HepG2 (cell line): ENCODE results near the gene POLR1G. TPM values are rescaled to one million over a fixed set of nuclear protein-coding genes. Genes with fewer than 3 reads are reported as not detected.

Source experiments
- CHCHD3 ChIP-seq: sonication (generic); formaldehyde crosslinking; IDR thresholded peaks from 2 replicates; pipeline ENCODE4 v1.8.0; 2022; ENCODE audit warnings: mild to moderate bottlenecking, missing genetic modification reagents, moderate library complexity
- FOXC1 ChIP-seq: sonication (generic); formaldehyde crosslinking; IDR thresholded peaks from 2 replicates; pipeline ENCODE4 v1.8.0; 2022; ENCODE audit warnings: mild to moderate bottlenecking, missing genetic modification reagents, borderline replicate concordance
- GATAD2A ChIP-seq: IDR thresholded peaks from 2 replicates; pipeline ENCODE4 v1.6.1; 2016
- HES4 ChIP-seq: sonication (generic); formaldehyde crosslinking; IDR thresholded peaks from 2 replicates; pipeline ENCODE4 v1.9.0; 2021; ENCODE audit warnings: mild to moderate bottlenecking, missing genetic modification reagents, borderline replicate concordance
- KDM5B ChIP-seq: sonication (generic); formaldehyde crosslinking; IDR thresholded peaks from 2 replicates; pipeline ENCODE4 v1.4.0; 2020; ENCODE audit warnings: missing genetic modification reagents, mild to moderate bottlenecking, borderline replicate concordance
- MXI1 ChIP-seq: IDR thresholded peaks from 3 replicates; pipeline ENCODE4 v1.6.1; 2012; ENCODE audit warnings: low read depth, low read length, inconsistent platforms, borderline replicate concordance
- NR2F6 ChIP-seq, 2 experiments: IDR thresholded peaks; 2 replicates each; pipeline ENCODE4 v1.6.1; 2016; ENCODE audit warnings: antibody characterized with exemption in 1 of 2, mild to moderate bottlenecking in 1 of 2
- PHF8 ChIP-seq: sonication (generic); formaldehyde crosslinking; IDR thresholded peaks from 2 replicates; pipeline ENCODE4 v1.5.0; 2020; ENCODE audit warnings: missing genetic modification reagents
- POLR2G ChIP-seq: fragments of 200-400 bp; formaldehyde crosslinking; IDR thresholded peaks from 2 replicates; pipeline ENCODE4 v1.6.1; 2018; ENCODE audit warnings: mild to moderate bottlenecking, low read depth, low read length, moderate library complexity
- PTBP1 ChIP-seq: fragments of 200-400 bp; formaldehyde crosslinking; IDR thresholded peaks from 2 replicates; pipeline ENCODE4 v1.6.1; 2018; ENCODE audit warnings: low read length, low read depth; ENCODE audit not compliant: poor library complexity, severe bottlenecking
- RCOR2 ChIP-seq: IDR thresholded peaks from 2 replicates; pipeline ENCODE4 v1.6.1; 2016; ENCODE audit warnings: missing biosample characterization, missing genetic modification reagents
- RXRB ChIP-seq: IDR thresholded peaks from 2 replicates; pipeline ENCODE4 v1.6.1; 2016; ENCODE audit warnings: borderline replicate concordance, missing genetic modification reagents, missing compliant biosample characterization
- SAP130 ChIP-seq: IDR thresholded peaks from 2 replicates; pipeline ENCODE4 v1.6.1; 2016; ENCODE audit warnings: low read depth
- TARDBP ChIP-seq: sonication (generic); formaldehyde crosslinking; IDR thresholded peaks from 2 replicates; pipeline ENCODE4 v1.8.0; 2022; ENCODE audit warnings: mild to moderate bottlenecking, missing genetic modification reagents
- ZNF331 ChIP-seq: sonication (generic); formaldehyde crosslinking; IDR thresholded peaks from 2 replicates; pipeline ENCODE4 v1.4.0; 2020; ENCODE audit warnings: missing genetic modification reagents
- ZNF335 ChIP-seq: sonication (generic); formaldehyde crosslinking; IDR thresholded peaks from 2 replicates; pipeline ENCODE4 v1.4.0; 2020; ENCODE audit warnings: missing genetic modification reagents
- polyA plus RNA-seq, 8 experiments: library from polyadenylated mRNA; depleted of rRNA in 3 of 8; stranded (reverse) in 7 of 8; unstranded in 1 of 8; fragments of >200 nt; fragmentation: Illumina TruSeq in 4 of 8; extraction: Trizol in 4 of 8; gene quantifications; 2 replicates each; pipeline versions ENCODE4 v1.2.1 to v1.2.3, GENCODE V29; 2011 to 2016; ENCODE audit warnings: low read depth in 4 of 8, missing spikeins in 1 of 8, mixed read lengths in 1 of 8; ENCODE audit not compliant: insufficient read depth in 1 of 8
- total RNA-seq, 5 experiments: library from RNA; depleted of rRNA; stranded (reverse); fragments of >200 nt; fragmentation: Illumina TruSeq; extraction: Trizol; gene quantifications; 2 replicates each; pipeline ENCODE4 v1.2.3, GENCODE V29; 2016; ENCODE audit warnings: low read depth in 1 of 5
- TF ChIP-seq, protein P1 (sequence below): sonication (generic); formaldehyde crosslinking; conservative IDR thresholded peaks from 2 replicates; pipeline ENCODE4 v1.8.1; 2023; ENCODE audit warnings: missing genetic modification reagents
- TF ChIP-seq, protein P2 (sequence below): IDR thresholded peaks from 2 replicates; pipeline ENCODE4 v1.6.1; 2016
- TF ChIP-seq, protein P3 (sequence below): sonication (generic); formaldehyde crosslinking; IDR thresholded peaks from 2 replicates; pipeline ENCODE4 v1.5.0; 2020; ENCODE audit warnings: missing genetic modification reagents, mild to moderate bottlenecking, borderline replicate concordance
- TF ChIP-seq, protein P4 (sequence below): sonication (generic); formaldehyde crosslinking; IDR thresholded peaks from 2 replicates; pipeline ENCODE4 v1.4.0; 2020; ENCODE audit warnings: missing genetic modification reagents
- TF ChIP-seq, protein P5 (sequence below): IDR thresholded peaks from 2 replicates; pipeline ENCODE4 v1.6.1; 2016; ENCODE audit warnings: low read depth, control low read depth
- TF ChIP-seq, protein P6 (sequence below): sonication (generic); formaldehyde crosslinking; IDR thresholded peaks from 2 replicates; pipeline ENCODE4 v1.9.0; 2022; ENCODE audit warnings: low read depth, missing genetic modification reagents

The POLR1G gene
- total and polyA plus RNA-seq, 2 of the 13 experiments (the other 11 are each of a cell fraction or from before 2014, with no cell fraction given) = 3.5 to 20.8 TPM

DNA sequence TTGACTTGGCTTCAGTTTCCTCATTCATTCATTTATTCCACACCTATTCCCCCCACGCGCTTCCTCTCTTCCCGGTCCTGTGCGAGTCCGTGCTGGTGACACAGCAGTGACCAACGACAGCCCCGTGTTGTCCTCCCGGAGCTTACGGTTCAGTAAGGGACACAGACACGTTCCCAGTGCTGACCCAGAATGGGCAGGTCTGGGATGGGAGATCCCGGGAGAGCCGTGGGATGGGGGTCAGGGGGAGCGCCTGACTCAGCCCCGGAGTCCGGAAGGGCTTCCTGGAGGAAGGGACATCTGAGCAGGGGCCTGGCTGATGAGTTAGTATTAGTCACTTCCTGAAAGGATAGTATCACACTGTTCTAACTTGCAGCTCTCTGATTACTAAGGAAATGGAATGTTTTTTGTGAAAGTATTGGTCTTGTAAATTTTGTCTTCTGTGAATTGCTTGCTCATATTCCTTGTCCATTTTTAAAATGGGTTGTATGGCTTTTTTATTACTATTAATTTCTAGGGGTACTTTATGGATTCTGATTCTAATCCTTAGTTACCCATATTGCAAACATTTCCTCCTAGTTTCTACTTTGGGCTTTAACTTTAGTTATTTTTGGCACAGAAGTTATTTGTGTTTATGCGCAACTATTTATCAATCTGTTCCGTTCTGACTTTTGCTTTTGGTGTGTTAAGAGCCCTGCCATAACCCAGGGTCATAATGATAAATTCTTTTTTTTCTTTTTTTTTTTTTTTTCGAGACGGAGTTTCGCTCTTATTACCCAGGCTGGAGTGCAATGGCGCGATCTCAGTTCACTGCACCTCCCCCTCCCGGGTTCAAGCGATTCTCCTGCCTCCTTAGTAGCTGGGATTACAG, 18.0 kb downstream of the POLR1G start (continued):
- TF ChIP-seq MXI1 (peak; percentile 33; the same call in 1 of the 3 replicates), TARDBP (CRISPR knock-in tag) (no peak), CHCHD3 (CRISPR knock-in tag) (no peak), POLR2G (peak; percentile 80), GATAD2A (peak; percentile 45; the same call in 1 of the 2 replicates), SAP130 (CRISPR knock-in tag) (peak; percentile 77), FOXC1 (CRISPR knock-in tag) (no peak), ZNF331 (CRISPR knock-in tag) (no peak), KDM5B (no peak; the same call in 1 of the 2 replicates), HES4 (CRISPR knock-in tag) (no peak), RXRB (CRISPR knock-in tag) (0 out of 2 replicates have a peak, but pooled peaks have one; percentile 21), PTBP1 (no peak), ZNF335 (no peak), PHF8 (CRISPR knock-in tag) (peak; percentile 52), NR2F6 (IDR thresholded peaks at IDR 0.05) (no peak; the same call in 1 of the 2 replicates), NR2F6 (CRISPR knock-in tag; IDR thresholded peaks at IDR 0.05) (no peak), RCOR2 (CRISPR knock-in tag) (no peak)
- TF ChIP-seq, protein P1, sequence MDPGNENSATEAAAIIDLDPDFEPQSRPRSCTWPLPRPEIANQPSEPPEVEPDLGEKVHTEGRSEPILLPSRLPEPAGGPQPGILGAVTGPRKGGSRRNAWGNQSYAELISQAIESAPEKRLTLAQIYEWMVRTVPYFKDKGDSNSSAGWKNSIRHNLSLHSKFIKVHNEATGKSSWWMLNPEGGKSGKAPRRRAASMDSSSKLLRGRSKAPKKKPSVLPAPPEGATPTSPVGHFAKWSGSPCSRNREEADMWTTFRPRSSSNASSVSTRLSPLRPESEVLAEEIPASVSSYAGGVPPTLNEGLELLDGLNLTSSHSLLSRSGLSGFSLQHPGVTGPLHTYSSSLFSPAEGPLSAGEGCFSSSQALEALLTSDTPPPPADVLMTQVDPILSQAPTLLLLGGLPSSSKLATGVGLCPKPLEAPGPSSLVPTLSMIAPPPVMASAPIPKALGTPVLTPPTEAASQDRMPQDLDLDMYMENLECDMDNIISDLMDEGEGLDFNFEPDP (CRISPR knock-in tag) = no peak
- TF ChIP-seq, protein P2, sequence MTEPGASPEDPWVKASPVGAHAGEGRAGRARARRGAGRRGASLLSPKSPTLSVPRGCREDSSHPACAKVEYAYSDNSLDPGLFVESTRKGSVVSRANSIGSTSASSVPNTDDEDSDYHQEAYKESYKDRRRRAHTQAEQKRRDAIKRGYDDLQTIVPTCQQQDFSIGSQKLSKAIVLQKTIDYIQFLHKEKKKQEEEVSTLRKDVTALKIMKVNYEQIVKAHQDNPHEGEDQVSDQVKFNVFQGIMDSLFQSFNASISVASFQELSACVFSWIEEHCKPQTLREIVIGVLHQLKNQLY (CRISPR knock-in tag) = 0 out of 2 replicates have a peak, but pooled peaks have one; percentile 22
- TF ChIP-seq, protein P3, sequence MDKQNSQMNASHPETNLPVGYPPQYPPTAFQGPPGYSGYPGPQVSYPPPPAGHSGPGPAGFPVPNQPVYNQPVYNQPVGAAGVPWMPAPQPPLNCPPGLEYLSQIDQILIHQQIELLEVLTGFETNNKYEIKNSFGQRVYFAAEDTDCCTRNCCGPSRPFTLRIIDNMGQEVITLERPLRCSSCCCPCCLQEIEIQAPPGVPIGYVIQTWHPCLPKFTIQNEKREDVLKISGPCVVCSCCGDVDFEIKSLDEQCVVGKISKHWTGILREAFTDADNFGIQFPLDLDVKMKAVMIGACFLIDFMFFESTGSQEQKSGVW (CRISPR knock-in tag) = no peak
- TF ChIP-seq, protein P4, sequence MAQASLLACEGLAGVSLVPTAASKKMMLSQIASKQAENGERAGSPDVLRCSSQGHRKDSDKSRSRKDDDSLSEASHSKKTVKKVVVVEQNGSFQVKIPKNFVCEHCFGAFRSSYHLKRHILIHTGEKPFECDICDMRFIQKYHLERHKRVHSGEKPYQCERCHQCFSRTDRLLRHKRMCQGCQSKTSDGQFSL (CRISPR knock-in tag) = no peak
- TF ChIP-seq, protein P5, sequence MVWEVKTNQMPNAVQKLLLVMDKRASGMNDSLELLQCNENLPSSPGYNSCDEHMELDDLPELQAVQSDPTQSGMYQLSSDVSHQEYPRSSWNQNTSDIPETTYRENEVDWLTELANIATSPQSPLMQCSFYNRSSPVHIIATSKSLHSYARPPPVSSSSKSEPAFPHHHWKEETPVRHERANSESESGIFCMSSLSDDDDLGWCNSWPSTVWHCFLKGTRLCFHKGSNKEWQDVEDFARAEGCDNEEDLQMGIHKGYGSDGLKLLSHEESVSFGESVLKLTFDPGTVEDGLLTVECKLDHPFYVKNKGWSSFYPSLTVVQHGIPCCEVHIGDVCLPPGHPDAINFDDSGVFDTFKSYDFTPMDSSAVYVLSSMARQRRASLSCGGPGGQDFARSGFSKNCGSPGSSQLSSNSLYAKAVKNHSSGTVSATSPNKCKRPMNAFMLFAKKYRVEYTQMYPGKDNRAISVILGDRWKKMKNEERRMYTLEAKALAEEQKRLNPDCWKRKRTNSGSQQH (CRISPR knock-in tag) = 0 out of 2 replicates have a peak, but pooled peaks have one; percentile 9
- TF ChIP-seq, protein P6, sequence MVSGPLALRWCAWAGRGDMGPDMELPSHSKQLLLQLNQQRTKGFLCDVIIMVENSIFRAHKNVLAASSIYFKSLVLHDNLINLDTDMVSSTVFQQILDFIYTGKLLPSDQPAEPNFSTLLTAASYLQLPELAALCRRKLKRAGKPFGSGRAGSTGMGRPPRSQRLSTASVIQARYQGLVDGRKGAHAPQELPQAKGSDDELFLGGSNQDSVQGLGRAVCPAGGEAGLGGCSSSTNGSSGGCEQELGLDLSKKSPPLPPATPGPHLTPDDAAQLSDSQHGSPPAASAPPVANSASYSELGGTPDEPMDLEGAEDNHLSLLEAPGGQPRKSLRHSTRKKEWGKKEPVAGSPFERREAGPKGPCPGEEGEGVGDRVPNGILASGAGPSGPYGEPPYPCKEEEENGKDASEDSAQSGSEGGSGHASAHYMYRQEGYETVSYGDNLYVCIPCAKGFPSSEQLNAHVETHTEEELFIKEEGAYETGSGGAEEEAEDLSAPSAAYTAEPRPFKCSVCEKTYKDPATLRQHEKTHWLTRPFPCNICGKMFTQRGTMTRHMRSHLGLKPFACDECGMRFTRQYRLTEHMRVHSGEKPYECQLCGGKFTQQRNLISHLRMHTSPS (CRISPR knock-in tag) = no peak
